Muscle of leg (tissue), 11 donors: ENCODE results near the gene ZNF555. TPM values are rescaled to one million over a fixed set of nuclear protein-coding genes. Genes with fewer than 3 reads are reported as not detected.
"Not testable (repeated sequence)": the region's sequence is repeated elsewhere in the genome, so short reads cannot be mapped to it uniquely, and the experiment has no call there.

ENCODE experiments used
- DNase-seq: peaks from one replicate; pipeline ENCODE4 v3.0.0; 2013
- H3K27ac ChIP-seq: one replicate; pipeline ENCODE4 v1.5.1; 2013; ENCODE audit warnings: mild to moderate bottlenecking, low read length, control low read depth
- H3K27me3 ChIP-seq: one replicate; pipeline ENCODE4 v1.6.1; 2013; ENCODE audit warnings: low read length; ENCODE audit not compliant: control insufficient read depth, insufficient read depth
- H3K36me3 ChIP-seq: one replicate; pipeline ENCODE4 v1.6.1; 2013; ENCODE audit warnings: low read length; ENCODE audit not compliant: control insufficient read depth, insufficient read depth
- H3K4me1 ChIP-seq: one replicate; pipeline ENCODE4 v1.6.1; 2013; ENCODE audit warnings: low read length; ENCODE audit not compliant: control insufficient read depth, insufficient read depth
- H3K4me3 ChIP-seq: one replicate; pipeline ENCODE4 v1.5.1; 2013; ENCODE audit warnings: low read length, control low read depth
- H3K9me3 ChIP-seq: replicated peaks from 2 replicates; pipeline ENCODE4 v1.6.1; 2013; ENCODE audit warnings: low read depth, low read length; ENCODE audit not compliant: control insufficient read depth
- WGBS: methylation state at CpG from one replicate; pipeline ENCODE4 v1.1.5; 2013; ENCODE audit warnings: missing lambda C conversion rate; ENCODE audit not compliant: insufficient coverage; 5-methylcytosine and 5-hydroxymethylcytosine counted together
- polyA plus RNA-seq, 8 donors: library from polyadenylated mRNA; unstranded; fragments of 120-200 nt; gene quantifications; one replicate each; pipeline versions ENCODE4 v1.2.1 to v1.2.3, GENCODE V29; 2013; ENCODE audit warnings: inconsistent platforms in 1 of 8, low replicate concordance in 1 of 8; ENCODE audit not compliant: insufficient read length in 8 of 8, insufficient read depth in 1 of 8
- total RNA-seq: library from RNA; stranded (reverse); fragments of 120-200 nt; gene quantifications from one replicate; pipeline ENCODE4 v1.2.4, GENCODE V29; 2013

Gene ZNF555
- total and polyA plus RNA-seq, 9 donors = 7.4 to 16.6 (median 11.8) TPM

- Histone ChIP-seq H3K9me3 (peaks cover 9% of the 10 kb centered on the region), H3K27me3 (no peaks in the 10 kb centered on the region), H3K36me3 (no peaks in the 10 kb centered on the region), H3K27ac (no peak overlapping the region), H3K4me3 (no peak overlapping the region), H3K4me1 (peaks cover 6% of the 10 kb centered on the region)
- no peak for DNase-seq
- 80% methylated on average over 3 of the region's 8 CpGs for WGBS
These were observed 55.4 kb downstream of the ZNF555 start for GRCh38 chr19:2896694-2897093.

DNA sequence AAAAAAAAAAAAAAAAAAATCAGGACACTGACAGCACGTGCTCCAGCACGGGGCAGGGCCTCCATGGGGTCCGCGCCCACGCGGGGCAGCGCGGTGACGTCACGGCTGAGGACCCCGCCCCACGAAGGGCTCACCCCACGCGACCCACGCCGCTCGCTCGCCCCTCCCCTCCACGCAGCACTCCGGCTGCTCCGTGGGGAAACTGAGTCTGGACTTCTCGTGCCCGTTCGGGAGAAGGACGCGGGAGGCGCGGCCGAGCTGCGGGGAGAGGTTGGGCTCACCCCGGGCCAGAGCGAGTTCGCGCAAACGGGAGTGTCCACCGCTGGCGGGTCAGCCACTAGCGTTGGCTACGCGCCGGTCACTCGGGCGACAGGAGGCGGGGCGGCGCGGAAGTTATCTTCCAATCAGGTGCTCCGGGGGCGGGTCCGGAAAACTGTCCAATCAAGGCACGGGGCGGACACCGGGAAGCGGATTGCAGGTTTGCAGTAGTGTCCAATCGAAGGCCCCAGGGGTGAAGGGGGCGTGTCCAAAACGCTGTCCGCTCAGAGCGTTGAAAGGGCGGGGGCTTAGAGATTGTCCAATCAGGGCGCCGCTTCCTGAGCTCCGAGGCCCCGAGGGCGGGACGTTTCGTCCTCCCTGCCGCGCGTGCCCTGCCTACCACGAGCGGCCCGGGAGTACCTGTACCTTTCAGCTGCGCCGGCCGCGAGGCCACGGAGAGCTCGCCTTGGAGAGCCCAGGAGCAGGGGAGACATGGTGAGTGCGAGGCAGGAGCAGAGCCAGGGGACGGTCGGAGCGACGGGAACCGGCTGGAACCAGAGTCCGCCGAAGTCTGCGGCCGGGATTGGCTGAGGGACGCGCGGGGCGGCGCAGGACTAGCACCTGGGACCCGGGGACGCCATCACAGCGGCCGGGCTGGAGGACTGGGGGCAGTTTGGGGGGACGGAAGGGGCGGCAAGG, 59.3 kb downstream of the ZNF555 start, which contains the start of gene ZNF57:
Gene ZNF57, plus strand, starts transcription at position 633 of the 957 bp plus-strand sequence. Its CDS starts 118 bp downstream, at position 751.
- WGBS = under 1% methylated on average over 89 of the region's 100 CpGs
- peak; percentile 100 for DNase-seq

DNA sequence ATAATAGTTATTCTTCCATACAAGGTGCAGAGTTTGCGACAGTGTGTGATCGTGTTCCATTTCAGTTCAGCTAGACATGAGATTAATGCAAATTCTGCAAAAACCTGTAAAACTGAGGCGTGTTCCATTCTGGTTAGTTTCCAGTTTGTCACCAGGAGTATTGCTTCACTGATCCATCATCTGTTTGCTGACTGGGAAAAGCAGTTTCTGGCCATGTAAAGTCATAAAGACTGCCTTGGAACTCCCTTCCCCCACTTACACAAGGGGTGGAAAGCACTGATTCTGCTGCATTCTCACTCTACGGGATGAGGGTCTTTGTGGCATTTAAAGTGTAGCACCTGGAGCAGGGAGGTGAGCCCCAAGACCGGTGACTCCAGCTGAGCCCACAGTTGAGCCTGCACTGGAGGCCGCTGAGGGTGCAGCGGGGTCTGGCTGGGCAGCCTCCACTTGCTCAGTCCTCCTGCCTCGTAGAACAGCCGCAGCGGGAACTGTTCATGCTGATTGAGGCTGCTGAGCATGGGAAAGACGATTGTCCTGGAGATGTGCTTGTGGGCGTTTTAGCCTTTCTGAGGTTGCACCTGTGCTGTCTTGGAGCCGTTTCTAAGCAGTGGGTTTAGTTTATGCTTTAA, 61.4 kb downstream of the ZNF555 start:
- Histone ChIP-seq H3K27me3 (no peaks in the 10 kb centered on the region), H3K4me1 (peaks cover 9% of the 10 kb centered on the region), H3K9me3 (no peaks in the 10 kb centered on the region), H3K27ac (no peak overlapping the region), H3K4me3 (no peak overlapping the region), H3K36me3 (no peaks in the 10 kb centered on the region)
- DNase-seq = no peak
- WGBS = 67% methylated on average over 11 of the region's 13 CpGs

More for the DNA sequence above, 59.3 kb downstream of the ZNF555 start, which contains the start of gene ZNF57:
- Histone ChIP-seq H3K27ac (peak within 1 kb of the TSS; percentile 78), H3K4me1 (peaks cover 9% of the 10 kb centered on the region), H3K36me3 (no peaks in the 10 kb centered on the region), H3K4me3 (peak within 1 kb of the TSS; percentile 94), H3K27me3 (no peaks in the 10 kb centered on the region), H3K9me3 (peaks cover 9% of the 10 kb centered on the region)

GRCh38 chr19:2903326-2903725, 62.1 kb downstream of the ZNF555 start:
- not testable (repeated sequence) for H3K9me3 ChIP-seq, H3K4me3 ChIP-seq, H3K27me3 ChIP-seq, H3K36me3 ChIP-seq, H3K27ac ChIP-seq, H3K4me1 ChIP-seq, DNase-seq
- 89% methylated on average over 12 of the region's 13 CpGs for WGBS

- DNase-seq = no peak
These were observed 64.7 kb downstream of the ZNF555 start for GRCh38 chr19:2905918-2906519.

DNA sequence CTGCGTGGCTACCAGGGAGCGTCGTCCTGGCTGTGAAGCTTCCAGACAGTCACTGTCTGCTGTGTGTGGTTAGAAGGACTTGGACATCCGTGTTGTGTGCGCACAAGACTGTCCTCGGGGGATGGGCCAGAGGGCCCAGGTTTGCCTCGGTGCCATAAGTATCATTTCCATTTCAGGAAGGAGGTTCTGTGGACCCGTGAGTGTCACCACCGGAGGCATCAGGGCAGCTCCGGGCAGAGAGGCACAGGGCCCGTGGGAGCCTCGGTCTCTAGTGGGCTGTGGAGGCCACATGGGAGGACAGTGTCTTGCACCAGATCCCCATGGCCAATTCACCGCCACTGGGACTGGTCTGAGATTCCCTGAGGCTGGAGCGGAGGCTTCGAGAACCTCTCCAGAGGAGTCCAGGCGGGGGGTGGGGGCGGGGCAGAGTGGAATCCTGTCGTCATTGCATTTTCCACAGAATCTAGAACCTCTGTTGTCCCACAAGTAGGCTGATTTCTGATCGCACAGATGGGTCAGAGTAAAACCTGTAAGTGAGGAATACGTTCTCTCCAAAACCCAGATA, 65.4 kb downstream of the ZNF555 start:
- no peak overlapping the region for H3K27ac ChIP-seq
- DNase-seq = no peak
- H3K9me3 ChIP-seq = no peaks in the 10 kb centered on the region
- H3K36me3 ChIP-seq = no peaks in the 10 kb centered on the region
- no peak overlapping the region for H3K4me3 ChIP-seq
- no peaks in the 10 kb centered on the region for H3K27me3 ChIP-seq
- 84% methylated on average over 11 of the region's 20 CpGs for WGBS
- peaks cover 3% of the 10 kb centered on the region for H3K4me1 ChIP-seq

More at GRCh38 chr19:2905918-2906519, 64.7 kb downstream of the ZNF555 start:
- WGBS = 95% methylated on average over 6 of the region's 11 CpGs
- Histone ChIP-seq H3K36me3 (no peaks in the 10 kb centered on the region), H3K4me3 (no peak overlapping the region), H3K9me3 (no peaks in the 10 kb centered on the region), H3K27ac (no peak overlapping the region), H3K27me3 (no peaks in the 10 kb centered on the region), H3K4me1 (peaks cover 9% of the 10 kb centered on the region)

Other genes with a start within 250 kb of the ZNF555 start
- 0.58 TPM for gene GNG7, start 138.8 kb upstream of the ZNF555 start, total RNA-seq
- 1 to 10 TPM; 2.2 to 3.1 (median 2.7) TPM for gene GNG7, start 138.8 kb upstream of the ZNF555 start, polyA plus RNA-seq
- 0.84 TPM for gene DIRAS1, start 120.1 kb upstream of the ZNF555 start, total RNA-seq
- 1 to 10 TPM; 1.9 to 4.9 (median 2.7) TPM for gene DIRAS1, start 120.1 kb upstream of the ZNF555 start, polyA plus RNA-seq
- 12.1 TPM for gene SLC39A3, start 101.5 kb upstream of the ZNF555 start, total RNA-seq
- gene SLC39A3, start 101.5 kb upstream of the ZNF555 start, polyA plus RNA-seq = 10 to 100 TPM; 12.2 to 18.4 (median 15.8) TPM
- gene SGTA, start 58.2 kb upstream of the ZNF555 start, total RNA-seq = 39.9 TPM
- 10 to 100 TPM; 77.2 to 95.8 (median 84.3) TPM for gene SGTA, start 58.2 kb upstream of the ZNF555 start, polyA plus RNA-seq
- 46.3 TPM for gene THOP1, start 56.0 kb upstream of the ZNF555 start, total RNA-seq
- 10 to 100 TPM; 42.2 to 56.5 (median 54.5) TPM for gene THOP1, start 56.0 kb upstream of the ZNF555 start, polyA plus RNA-seq
- 7.3 TPM for gene ZNF554, start 21.6 kb upstream of the ZNF555 start, total RNA-seq
- 1 to 10 TPM; 4.5 to 5.9 (median 5.3) TPM for gene ZNF554, start 21.6 kb upstream of the ZNF555 start, polyA plus RNA-seq
- gene ZNF556, start 25.9 kb downstream of the ZNF555 start, total RNA-seq = 34.8 TPM
- gene ZNF556, start 25.9 kb downstream of the ZNF555 start, polyA plus RNA-seq = 10 to 100 TPM; 20.7 to 38.3 (median 31.3) TPM
- gene ZNF57, start 59.5 kb downstream of the ZNF555 start, total RNA-seq = 3.5 TPM
- 1 to 10 TPM; 2.2 to 4.1 (median 3.4) TPM for gene ZNF57, start 59.5 kb downstream of the ZNF555 start, polyA plus RNA-seq
- 10.0 TPM for gene ZNF77, start 103.5 kb downstream of the ZNF555 start, total RNA-seq
- gene ZNF77, start 103.5 kb downstream of the ZNF555 start, polyA plus RNA-seq = 1 to 10 TPM; 4.1 to 9.5 (median 4.8) TPM
- 0.53 TPM for gene TLE6, start 136.1 kb downstream of the ZNF555 start, total RNA-seq
- gene TLE6, start 136.1 kb downstream of the ZNF555 start, polyA plus RNA-seq = 1 to 10 TPM in 3 of 8 donors, under 1 TPM in 5; 0.51 to 1.5 (median 0.91) TPM
- gene TLE2, start 187.8 kb downstream of the ZNF555 start, total RNA-seq = 14.2 TPM
- 10 to 100 TPM; 26.9 to 48.1 (median 33.7) TPM for gene TLE2, start 187.8 kb downstream of the ZNF555 start, polyA plus RNA-seq
- gene TLE5, start 221.0 kb downstream of the ZNF555 start, total RNA-seq = 245 TPM
- 100 to 1,000 TPM; 608 to 773 (median 696) TPM for gene TLE5, start 221.0 kb downstream of the ZNF555 start, polyA plus RNA-seq